Measurements from ENCODE around the gene CCR3.

The CCR3 gene

DNA sequence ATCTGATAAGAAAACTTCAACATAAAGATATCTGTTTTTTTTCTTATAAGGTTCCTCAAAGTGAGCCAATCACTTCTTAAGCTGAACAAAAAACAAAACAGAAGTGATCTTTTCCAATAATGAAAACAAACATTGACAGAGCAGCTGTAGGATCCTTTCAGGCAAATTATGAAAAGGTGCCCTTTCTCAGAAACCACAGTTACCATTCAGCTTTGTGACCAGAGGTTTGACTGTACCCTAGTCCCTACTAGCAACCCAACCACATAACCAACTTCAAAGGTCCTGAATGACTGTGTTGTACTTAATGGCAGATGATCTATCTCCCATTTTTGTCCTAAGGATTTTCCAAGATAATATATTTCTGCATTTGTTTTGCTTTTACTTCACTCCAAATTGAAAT, 72.3 kb downstream of the CCR3 start:
- no peak overlapping the region for H3K4me3 ChIP-seq (ENCODE audit: low read length)
- TF ChIP-seq, protein P1, sequence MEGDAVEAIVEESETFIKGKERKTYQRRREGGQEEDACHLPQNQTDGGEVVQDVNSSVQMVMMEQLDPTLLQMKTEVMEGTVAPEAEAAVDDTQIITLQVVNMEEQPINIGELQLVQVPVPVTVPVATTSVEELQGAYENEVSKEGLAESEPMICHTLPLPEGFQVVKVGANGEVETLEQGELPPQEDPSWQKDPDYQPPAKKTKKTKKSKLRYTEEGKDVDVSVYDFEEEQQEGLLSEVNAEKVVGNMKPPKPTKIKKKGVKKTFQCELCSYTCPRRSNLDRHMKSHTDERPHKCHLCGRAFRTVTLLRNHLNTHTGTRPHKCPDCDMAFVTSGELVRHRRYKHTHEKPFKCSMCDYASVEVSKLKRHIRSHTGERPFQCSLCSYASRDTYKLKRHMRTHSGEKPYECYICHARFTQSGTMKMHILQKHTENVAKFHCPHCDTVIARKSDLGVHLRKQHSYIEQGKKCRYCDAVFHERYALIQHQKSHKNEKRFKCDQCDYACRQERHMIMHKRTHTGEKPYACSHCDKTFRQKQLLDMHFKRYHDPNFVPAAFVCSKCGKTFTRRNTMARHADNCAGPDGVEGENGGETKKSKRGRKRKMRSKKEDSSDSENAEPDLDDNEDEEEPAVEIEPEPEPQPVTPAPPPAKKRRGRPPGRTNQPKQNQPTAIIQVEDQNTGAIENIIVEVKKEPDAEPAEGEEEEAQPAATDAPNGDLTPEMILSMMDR (IDR thresholded peaks at IDR 0.05; ENCODE audit: insufficient read depth, low read depth, low read length, missing control alignments) = no peak
- DNase-seq (ENCODE audit: low read depth) = no peak

DNA sequence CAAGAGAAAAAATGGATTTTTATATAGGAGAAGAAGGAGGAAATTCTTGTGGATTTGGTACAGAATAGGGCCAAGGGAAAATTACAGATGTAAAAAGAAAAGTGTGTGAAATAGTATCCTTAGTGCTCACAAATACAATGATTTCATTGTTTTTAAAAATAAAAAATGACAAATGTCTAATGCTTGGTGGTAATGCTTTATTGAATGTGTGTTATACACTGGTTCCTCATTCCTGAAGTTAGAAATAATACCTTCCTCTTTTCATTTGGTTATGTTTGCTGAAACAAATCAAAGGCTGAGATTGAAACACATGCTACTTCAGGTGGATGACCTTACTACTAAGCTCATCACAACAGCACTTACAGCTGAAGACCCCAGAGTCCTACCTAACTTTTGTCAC, 73.9 kb downstream of the CCR3 start:
- no peak for DNase-seq (ENCODE audit: low read depth)

More for the DNA sequence above, 73.9 kb downstream of the CCR3 start:
- TF ChIP-seq, protein P1 (IDR thresholded peaks at IDR 0.05; ENCODE audit: insufficient read depth, low read depth, low read length, missing control alignments) = no peak
- H3K4me3 ChIP-seq (ENCODE audit: low read length) = no peak overlapping the region

Data from epithelial cell of esophagus (primary cell).